ENCODE data around the gene SMIM24.

GRCh38 chr19:3454656-3455392 is 25.5 kb downstream of the SMIM24 start:
- TF ChIP-seq POLR2A (IDR thresholded peaks at IDR 0.05): no peak
- TF ChIP-seq CTCF (IDR thresholded peaks at IDR 0.05): no peak

Data from heart left ventricle (tissue), 13 donors.